Right renal pelvis (tissue), 4 donors: Measurements from ENCODE around the gene NFAT5. TPM values are rescaled to one million over a fixed set of nuclear protein-coding genes. Genes with fewer than 3 reads are reported as not detected.

ENCODE experiments used
- DNase-seq, 4 donors: peaks; one replicate each; pipeline ENCODE4 v3.0.0-alpha.2; 2013; ENCODE audit warnings: low read depth in 4 of 4, low spot score in 3 of 4, missing footprints in 1 of 4
- polyA plus RNA-seq, 4 donors: library from polyadenylated mRNA; unstranded; fragments of 120-200 nt; gene quantifications; one replicate each; pipeline ENCODE4 v1.2.1, GENCODE V29; 2013; ENCODE audit not compliant: insufficient read length in 4 of 4

NFAT5 gene
- polyA plus RNA-seq, 4 donors, result 34.1 to 51.8 (median 39.3) TPM

DNA sequence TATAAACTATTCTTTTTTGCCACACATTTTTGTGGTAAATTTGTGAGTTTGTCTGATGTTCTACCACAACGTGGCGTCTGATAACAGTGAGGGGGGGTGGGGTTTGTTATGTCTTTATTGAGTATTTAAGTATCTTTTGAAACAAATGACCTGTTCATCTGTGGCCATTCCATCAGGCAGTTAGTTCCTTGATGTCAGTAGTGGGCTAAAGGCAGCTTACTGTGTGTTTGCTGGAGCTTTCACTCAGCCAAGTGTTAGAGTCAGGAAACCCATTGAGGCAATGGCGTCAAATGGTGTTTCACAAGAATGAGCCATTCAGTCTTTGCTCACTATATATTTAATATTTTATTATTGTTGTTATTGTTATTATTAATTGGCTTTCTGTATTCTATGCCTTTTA is 132.6 kb downstream of the NFAT5 start:
- DNase-seq, result no peak

DNA sequence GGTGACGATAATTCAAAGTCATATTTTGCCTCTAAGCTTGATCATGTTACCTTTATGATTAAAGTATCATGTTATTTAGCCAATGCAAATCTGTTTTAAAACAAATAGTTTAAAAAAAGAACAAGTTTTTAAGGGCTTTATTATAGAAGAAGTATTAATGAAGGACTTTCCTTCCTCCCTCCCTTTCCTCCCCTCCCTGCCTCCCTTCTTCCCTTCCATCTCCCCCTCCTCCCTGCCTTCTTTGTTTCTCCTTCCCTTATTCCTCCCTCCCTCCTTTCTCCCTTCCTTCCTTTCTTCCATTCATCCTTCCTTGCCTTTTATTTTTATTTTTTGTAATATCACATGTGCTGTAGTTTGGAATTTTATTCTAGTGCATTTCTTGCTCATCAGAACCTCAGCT is 134.1 kb downstream of the NFAT5 start:
- no peak for DNase-seq

GRCh38 chr16:69701452-69701851 is 135.7 kb downstream of the NFAT5 start:
- DNase-seq, result no peak

DNA sequence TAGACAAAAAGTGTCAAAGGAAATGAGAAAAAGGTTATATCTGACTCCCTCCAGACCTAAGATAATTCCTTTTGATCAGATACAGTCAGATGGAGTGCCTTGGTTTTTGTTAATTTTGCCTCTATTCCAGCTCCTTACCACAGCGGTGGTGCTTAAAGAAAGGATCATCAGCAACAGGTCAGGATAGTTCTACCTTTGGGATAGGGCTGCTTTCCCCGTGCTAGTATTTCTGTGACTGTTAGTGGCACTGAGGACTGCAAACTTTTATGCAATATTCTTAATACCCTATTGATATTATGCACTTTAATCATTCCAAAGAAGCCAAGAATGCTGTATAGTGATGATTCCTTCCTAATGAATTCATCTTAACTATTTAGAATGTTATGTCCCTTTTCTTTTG is 136.1 kb downstream of the NFAT5 start:
- DNase-seq, result no peak

GRCh38 chr16:69703638-69704037 is 137.9 kb downstream of the NFAT5 start:
- no peak for DNase-seq

DNA sequence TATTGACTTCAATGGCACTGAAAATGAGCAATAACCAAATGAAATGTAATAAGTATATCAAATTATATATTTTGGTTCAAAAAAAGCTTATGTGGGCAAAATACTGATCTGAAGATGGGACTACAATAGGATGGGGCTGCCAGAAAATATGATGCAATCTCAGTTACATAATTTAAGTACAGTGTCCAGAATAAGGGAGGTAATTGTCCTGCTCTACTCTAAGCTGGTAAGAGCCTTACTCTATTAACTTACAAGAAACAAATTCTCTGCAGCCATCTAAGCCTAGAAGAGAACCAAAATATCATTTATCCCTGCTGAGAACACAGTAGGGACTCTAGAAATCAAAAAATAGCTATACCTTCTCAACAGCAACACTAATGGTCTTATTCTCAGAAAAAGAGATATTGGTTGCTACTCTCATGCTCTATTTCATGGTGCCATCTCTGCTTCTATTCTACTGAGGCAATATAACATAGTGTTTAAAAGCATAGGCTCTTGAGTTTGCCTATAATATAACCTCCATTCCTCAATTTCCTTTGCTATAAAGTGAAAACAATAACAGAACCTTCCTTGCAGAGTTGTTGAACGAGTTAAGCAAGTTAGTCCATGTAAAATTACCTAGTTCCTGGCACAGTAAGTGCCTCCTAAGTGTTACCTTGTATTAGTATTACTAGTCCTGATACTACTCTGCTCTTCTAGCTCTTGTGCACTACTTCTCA is 140.6 kb downstream of the NFAT5 start:
- no peak for DNase-seq

DNA sequence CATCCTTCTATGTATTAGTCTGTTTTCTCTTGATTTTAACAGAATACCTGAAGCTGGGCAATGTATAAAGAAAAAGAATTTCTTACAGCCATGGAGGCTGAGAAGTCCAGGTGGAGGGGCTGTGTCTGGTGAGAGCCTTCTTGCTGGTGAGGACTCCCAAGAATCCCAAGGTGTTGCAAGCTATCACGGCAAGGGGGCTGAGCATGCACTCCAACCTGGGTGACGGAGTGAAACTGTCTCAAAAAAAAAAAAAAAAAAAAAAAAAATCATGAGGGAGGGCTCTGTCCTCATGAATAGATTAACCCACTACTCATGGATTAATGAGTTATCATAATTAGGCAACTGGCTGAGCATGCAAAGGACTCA is 141.2 kb downstream of the NFAT5 start:
- DNase-seq, result no peak

DNA sequence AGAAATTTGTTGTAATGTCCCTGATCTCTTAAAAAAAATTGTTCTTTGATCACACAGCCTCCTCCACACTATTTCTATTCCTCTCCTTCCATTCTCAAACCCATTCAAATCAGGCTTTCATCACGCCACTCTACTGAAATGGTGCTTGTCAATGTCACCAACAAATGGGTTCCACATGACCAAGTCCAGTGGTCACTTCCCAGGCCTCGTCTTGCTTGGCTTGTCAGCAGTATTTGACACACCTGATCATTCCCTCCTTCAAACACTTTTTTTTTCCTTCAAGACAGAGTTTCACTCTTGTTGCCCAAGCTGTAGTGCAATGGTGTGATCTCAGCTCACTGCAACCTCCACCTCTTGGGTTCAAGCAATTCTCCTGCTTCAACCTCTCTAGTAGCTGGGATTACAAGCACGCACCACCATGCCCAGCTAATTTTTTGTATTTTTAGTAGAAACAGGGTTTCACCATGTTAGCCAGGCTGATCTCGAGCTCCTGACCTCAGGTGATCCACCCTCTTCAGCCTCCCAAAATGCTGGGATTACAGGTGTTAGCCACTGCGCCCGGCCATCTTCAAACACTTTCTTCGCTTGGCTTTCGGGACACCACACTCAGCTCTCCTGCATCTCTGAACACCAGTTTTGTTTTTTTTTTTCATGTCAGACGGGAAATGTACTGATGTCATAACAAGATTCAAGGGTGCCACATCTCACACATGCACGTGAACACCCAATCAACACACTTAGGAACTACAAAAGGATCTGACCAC is 142.3 kb downstream of the NFAT5 start:
- no peak for DNase-seq

GRCh38 chr16:69709456-69710084 is 143.8 kb downstream of the NFAT5 start:
- peak in 2 of 4 donors; percentile 50 to 62 for DNase-seq

DNA sequence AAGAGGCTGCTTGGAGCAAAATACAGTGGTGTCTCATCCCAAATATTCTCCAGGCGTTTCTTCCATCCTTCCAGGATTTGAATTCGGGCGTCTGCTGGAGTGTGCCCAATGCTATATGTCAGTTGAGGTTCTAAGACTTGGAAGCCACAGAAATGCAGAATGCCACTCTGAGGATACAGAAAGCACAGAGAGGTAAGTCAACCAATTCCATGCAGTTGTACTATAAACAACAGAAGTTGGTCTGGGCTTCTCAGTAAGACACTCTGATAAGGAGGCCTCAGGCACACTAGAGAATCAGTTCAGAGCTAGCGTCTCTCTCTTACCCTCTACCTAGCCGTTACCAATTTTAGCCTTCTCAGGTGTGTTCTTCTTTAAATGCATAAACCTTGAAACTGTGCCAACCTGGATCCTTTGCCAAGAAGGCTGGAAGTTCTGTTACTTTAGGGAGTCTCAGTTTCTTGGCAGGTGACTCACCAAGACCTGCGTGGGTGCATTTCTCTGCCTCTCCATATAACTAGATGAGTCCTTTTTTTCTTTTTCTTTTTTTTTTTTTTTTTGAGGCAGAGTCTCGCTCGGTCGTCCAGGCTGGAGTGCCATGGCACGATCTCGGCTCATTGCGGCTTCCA is 145.5 kb downstream of the NFAT5 start:
- DNase-seq, result no peak

DNA sequence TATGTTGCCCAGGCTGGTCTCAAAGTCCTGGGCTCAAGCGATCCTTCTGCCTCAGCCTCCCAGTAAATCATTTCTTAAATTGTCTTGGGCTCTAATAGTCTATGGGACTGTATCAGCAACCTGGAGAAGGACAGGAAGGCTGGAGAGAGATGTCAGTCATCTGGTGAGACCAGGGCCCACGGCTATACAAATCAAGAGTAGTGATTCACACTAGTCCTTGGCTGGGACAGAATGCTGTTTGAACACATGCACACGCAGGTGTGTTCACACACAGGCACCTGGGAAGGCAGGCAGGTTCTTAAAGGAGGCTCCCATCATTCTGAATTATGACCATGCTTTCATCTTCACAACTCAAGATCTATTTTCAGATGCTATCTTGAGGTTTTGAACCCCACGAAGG is 146.5 kb downstream of the NFAT5 start:
- DNase-seq, result no peak

DNA sequence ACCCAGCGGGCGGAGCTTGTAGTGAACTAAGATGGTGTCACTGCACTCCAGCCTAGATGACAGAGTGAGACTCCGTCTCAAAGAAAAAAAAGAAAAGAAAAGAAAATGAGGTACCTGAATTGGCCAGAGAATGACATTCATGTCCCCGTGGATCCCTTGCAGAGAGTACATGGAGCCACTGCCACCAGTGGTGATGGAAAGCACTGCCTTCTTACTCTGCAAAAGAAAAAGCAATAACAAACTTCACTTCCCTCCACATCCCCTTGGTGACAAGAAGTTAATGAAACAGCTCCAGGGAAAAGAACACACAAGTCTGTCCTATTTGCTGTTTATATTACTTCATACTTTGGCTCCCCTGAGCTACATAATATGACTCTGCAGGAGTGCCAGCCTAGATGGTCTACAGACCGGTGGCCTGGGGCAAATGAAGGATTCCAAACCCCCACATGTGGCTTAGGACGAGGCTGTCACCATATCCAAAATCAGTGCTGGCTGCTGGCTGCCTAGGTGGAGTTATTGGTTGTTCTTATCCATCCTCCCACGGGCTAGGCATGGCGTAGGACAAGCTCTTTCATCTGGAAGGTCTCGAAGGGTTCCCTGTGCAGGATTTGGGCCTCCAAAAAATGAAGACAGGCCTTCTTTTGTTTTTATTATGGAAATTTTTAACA is 147.3 kb downstream of the NFAT5 start:
- no peak for DNase-seq

DNA sequence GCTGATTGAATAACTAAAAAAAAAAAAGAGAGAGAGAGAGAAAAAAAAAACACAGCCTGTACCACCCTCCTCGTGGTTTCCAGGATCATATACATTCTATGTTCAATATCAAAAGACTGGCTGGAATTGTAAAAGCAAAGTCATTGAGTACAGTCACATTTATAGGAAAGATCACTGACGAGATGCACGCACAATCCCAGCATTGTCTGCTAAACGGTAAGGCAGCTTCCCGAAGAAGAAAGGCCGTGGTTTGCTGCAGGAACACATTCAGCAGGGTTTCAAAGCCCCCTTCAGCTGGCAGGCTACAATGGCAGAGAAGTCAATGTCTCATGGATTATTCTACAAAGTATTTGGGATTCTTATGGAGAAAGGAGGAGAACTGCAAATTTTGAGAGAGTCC is 151.3 kb downstream of the NFAT5 start:
- no peak for DNase-seq

DNA sequence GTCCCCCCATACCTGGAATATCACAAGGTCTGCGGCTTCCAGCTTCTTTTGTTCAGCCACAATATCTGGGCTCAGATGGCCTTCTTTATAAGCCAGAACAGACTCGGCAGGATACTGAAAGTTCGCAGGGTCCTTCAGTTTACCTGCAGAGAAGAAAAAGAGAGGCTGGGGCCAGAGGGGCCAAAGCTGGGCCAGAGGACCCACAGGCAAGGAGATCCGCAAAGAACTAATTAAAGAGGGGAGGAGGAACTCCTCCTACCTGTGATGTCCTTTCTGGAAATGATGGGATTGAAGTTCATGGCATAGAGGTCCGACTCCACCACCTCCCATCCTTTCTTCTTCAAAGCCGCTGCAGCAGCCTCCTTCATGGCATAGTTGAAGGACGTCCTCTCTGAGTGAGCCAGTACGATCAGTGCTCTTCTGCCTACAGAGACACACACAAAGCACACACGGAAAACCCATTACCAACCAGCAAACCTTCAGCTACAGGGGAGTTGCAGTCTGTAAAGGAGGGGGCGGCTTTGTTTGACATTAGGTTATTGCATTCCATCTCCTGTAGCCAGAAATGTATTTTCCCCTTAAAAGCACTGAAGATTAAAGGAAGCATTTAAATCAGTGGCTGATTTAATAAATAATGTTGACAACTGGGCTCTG is 152.5 kb downstream of the NFAT5 start:
- no peak for DNase-seq

GRCh38 chr16:69720822-69721430 is 155.2 kb downstream of the NFAT5 start:
- DNase-seq, result no peak

- no peak for DNase-seq
These were observed 155.7 kb downstream of the NFAT5 start for GRCh38 chr16:69721441-69721957.

GRCh38 chr16:69724414-69724873 is 158.7 kb downstream of the NFAT5 start:
- no peak for DNase-seq

- DNase-seq, result no peak
These were observed 159.3 kb downstream of the NFAT5 start for GRCh38 chr16:69724981-69725479.
